Kidney epithelial cell (primary cell): ENCODE data around the gene AASS. TPM values are rescaled to one million over a fixed set of nuclear protein-coding genes. Genes with fewer than 3 reads are reported as not detected.

Experiments used
- DNase-seq: peaks from one replicate; pipeline ENCODE4 v3.0.0-alpha.2; 2010; ENCODE audit warnings: low read depth
- H3K27me3 ChIP-seq: 2 replicates; pipeline ENCODE4 v1.6.0; 2011; ENCODE audit warnings: low read length; ENCODE audit not compliant: control insufficient read depth, insufficient read depth
- H3K36me3 ChIP-seq: 2 replicates; pipeline ENCODE4 v1.5.1; 2011; ENCODE audit warnings: low read length; ENCODE audit not compliant: control insufficient read depth, insufficient read depth
- H3K4me3 ChIP-seq: 2 replicates; pipeline ENCODE4 v1.5.1; 2011; ENCODE audit warnings: low read depth, mild to moderate bottlenecking, control low read depth, low read length
- total RNA-seq: library from RNA; depleted of rRNA; stranded (reverse); fragments of >200 nt; gene quantifications from 2 replicates; pipeline ENCODE4 v1.2.3, GENCODE V29; 2015
- TF ChIP-seq, protein P1 (sequence below): IDR thresholded peaks from 2 replicates; pipeline ENCODE4 v1.5.1; 2011; ENCODE audit warnings: mild to moderate bottlenecking, moderate library complexity, low read length, control low read depth, inconsistent platforms; ENCODE audit not compliant: insufficient read depth, poor library complexity, severe bottlenecking

AASS gene
- total RNA-seq, 1 donor from 2014 or later: 8.5 TPM

DNA sequence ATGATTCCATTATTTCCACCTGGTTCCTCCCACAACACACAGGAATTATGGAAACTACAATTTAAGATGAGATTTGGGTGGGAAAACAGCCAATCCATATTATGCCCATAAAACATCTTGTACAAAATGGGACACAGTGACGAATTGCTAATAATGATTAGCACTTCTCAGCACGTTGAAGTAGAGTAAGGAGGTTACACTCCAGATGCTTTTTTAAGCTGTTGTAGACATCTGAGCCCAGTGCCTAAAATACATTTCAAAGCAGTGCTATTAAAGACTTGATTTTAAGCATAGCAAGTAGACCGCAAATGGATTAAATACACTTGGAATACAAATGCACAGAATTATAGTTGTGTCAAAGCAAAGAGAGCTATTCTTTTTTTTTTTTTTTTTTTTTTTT, 105.9 kb downstream of the AASS start:
- Histone ChIP-seq H3K36me3 (no peaks in the 10 kb centered on the region), H3K4me3 (no peak overlapping the region), H3K27me3 (no peaks in the 10 kb centered on the region)
- TF ChIP-seq, protein P1, sequence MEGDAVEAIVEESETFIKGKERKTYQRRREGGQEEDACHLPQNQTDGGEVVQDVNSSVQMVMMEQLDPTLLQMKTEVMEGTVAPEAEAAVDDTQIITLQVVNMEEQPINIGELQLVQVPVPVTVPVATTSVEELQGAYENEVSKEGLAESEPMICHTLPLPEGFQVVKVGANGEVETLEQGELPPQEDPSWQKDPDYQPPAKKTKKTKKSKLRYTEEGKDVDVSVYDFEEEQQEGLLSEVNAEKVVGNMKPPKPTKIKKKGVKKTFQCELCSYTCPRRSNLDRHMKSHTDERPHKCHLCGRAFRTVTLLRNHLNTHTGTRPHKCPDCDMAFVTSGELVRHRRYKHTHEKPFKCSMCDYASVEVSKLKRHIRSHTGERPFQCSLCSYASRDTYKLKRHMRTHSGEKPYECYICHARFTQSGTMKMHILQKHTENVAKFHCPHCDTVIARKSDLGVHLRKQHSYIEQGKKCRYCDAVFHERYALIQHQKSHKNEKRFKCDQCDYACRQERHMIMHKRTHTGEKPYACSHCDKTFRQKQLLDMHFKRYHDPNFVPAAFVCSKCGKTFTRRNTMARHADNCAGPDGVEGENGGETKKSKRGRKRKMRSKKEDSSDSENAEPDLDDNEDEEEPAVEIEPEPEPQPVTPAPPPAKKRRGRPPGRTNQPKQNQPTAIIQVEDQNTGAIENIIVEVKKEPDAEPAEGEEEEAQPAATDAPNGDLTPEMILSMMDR: no peak
- DNase-seq: no peak

DNA sequence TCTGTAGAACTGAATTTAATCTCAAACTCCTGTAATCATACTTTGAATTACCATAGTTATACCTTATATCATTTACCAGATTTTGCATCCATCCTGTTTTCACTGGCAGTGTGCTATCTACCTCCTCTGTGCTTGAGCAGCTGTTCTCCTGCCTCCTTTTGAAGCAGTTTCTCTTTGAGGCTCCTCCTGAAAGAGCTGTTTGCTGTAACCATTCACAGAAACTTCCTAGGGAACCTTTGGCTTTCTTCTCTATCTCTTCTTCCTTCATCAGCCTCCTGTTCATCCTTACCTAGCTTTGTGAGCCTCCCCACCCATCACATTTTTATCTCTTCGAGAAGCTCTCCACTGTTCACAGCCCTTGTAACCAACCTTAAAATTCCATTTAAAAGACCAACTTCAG, 108.2 kb downstream of the AASS start:
- H3K4me3 ChIP-seq: no peak overlapping the region
- H3K27me3 ChIP-seq: no peaks in the 10 kb centered on the region
- no peaks in the 10 kb centered on the region for H3K36me3 ChIP-seq
- TF ChIP-seq, protein P1: no peak
- DNase-seq: no peak

DNA sequence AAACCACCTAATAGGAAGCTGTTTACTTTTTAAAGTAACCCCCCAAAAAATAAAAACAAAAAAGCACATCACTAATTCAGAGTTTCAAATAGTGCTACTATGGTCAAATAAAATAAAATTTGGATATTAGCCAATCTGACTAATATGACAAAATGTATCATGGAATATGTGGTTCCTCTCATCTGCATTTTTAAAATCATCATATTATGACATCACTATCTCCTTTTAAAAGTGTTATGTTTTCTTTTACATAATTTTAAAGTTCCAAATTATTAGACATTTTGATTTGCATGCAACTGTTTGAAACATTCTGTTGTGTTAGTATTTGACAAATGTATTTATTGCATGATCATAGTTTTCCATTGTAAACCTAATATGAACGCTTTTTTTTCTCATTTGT, 110.4 kb downstream of the AASS start:
- no peaks in the 10 kb centered on the region for H3K27me3 ChIP-seq
- no peak overlapping the region for H3K4me3 ChIP-seq
- no peak for DNase-seq
- TF ChIP-seq, protein P1: no peak
- no peaks in the 10 kb centered on the region for H3K36me3 ChIP-seq

DNA sequence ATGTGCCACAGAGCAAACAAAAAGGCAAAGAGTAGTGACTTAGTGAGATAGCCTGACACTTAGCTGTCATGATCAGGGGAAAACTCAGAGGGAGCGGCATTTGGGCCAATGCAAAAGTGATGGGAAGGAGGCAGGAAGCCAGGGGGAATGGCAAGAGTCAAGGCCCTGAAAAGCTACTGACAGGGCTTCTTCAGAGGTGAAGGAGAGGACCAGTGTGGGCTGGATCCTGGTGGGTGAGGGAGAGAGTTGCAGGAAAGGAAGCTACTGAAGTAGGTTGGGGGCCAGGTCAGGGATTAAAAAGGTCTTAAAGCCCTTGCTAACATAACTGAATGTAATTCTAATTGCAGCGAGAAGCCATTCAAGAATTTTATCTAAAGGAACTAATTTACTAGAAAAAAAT, 117.0 kb downstream of the AASS start:
- DNase-seq: no peak
- TF ChIP-seq, protein P1: no peak
- Histone ChIP-seq H3K27me3 (no peaks in the 10 kb centered on the region), H3K36me3 (no peaks in the 10 kb centered on the region), H3K4me3 (no peak overlapping the region)

Other genes with a start within 250 kb of the AASS start
- gene FEZF1, start 160.5 kb upstream of the AASS start, total RNA-seq: not detected in 2 replicates